DND-41 (cell line): ENCODE results near the gene MLIP.

Source experiments
- CTCF ChIP-seq: IDR thresholded peaks from 2 replicates; pipeline ENCODE4 v1.5.1; 2012; ENCODE audit warnings: borderline replicate concordance, low read length, moderate library complexity, mild to moderate bottlenecking; ENCODE audit not compliant: poor library complexity, severe bottlenecking; ENCODE audit errors: extremely low read depth
- EZH2 ChIP-seq: IDR thresholded peaks from 3 replicates; pipeline ENCODE4 v1.6.1; 2012; ENCODE audit warnings: borderline replicate concordance, low read depth, mild to moderate bottlenecking, moderate library complexity, low read length, inconsistent platforms; ENCODE audit not compliant: severe bottlenecking

GRCh38 chr6:54291738-54292137 lies 180.5 kb downstream of the MLIP start:
- TF ChIP-seq CTCF (no peak), EZH2 (no peak)
